HepG2 (cell line): ENCODE measurements around the gene DTNB. TPM values are rescaled to one million over a fixed set of nuclear protein-coding genes. Genes with fewer than 3 reads are reported as not detected.

Experiments
- KDM2A ChIP-seq: sonication (generic); formaldehyde crosslinking; IDR thresholded peaks from 2 replicates; pipeline ENCODE4 v1.4.0; 2020; ENCODE audit warnings: low read depth, missing genetic modification reagents, borderline replicate concordance
- MTA3 ChIP-seq: sonication (generic); formaldehyde crosslinking; IDR thresholded peaks from 2 replicates; pipeline ENCODE4 v1.4.0; 2020; ENCODE audit warnings: missing genetic modification reagents
- PHF20 ChIP-seq: sonication (generic); formaldehyde crosslinking; IDR thresholded peaks from 2 replicates; pipeline ENCODE4 v1.5.0; 2020; ENCODE audit warnings: mild to moderate bottlenecking, missing genetic modification reagents
- RBFOX2 ChIP-seq: fragments of 200-400 bp; formaldehyde crosslinking; IDR thresholded peaks from 2 replicates; pipeline ENCODE4 v1.6.1; 2017; ENCODE audit warnings: low read depth, mild to moderate bottlenecking, low read length
- SRSF1 ChIP-seq: fragments of 200-400 bp; formaldehyde crosslinking; optimal IDR thresholded peaks from 2 replicates; pipeline ENCODE3; 2017; ENCODE audit warnings: mild to moderate bottlenecking, low read depth, low read length, moderate library complexity
- TAF1 ChIP-seq: sonication (generic); formaldehyde crosslinking; IDR thresholded peaks from 2 replicates; pipeline ENCODE4 v1.4.0; 2020; ENCODE audit warnings: missing genetic modification reagents
- TBL1XR1 ChIP-seq: fragments of 150-350 bp; IDR thresholded peaks from 2 replicates; pipeline ENCODE4 v1.6.1; 2014; ENCODE audit warnings: borderline replicate concordance, low read length; ENCODE audit not compliant: partially characterized antibody
- TFDP2 ChIP-seq: sonication (generic); formaldehyde crosslinking; IDR thresholded peaks from 2 replicates; pipeline ENCODE4 v1.4.0; 2020; ENCODE audit warnings: missing genetic modification reagents
- U2AF2 ChIP-seq: fragments of 200-400 bp; formaldehyde crosslinking; IDR thresholded peaks from 2 replicates; pipeline ENCODE4 v1.6.1; 2017; ENCODE audit warnings: low read depth, mild to moderate bottlenecking, low read length
- ZMAT3 ChIP-seq: sonication (generic); formaldehyde crosslinking; conservative IDR thresholded peaks from 2 replicates; pipeline ENCODE4 v1.7.0; 2021; ENCODE audit warnings: missing genetic modification reagents
- ZNF609 ChIP-seq: sonication (generic); formaldehyde crosslinking; IDR thresholded peaks from 2 replicates; pipeline ENCODE4 v1.4.0; 2020; ENCODE audit warnings: mild to moderate bottlenecking, missing genetic modification reagents, borderline replicate concordance
- polyA plus RNA-seq, 8 experiments: library from polyadenylated mRNA; depleted of rRNA in 3 of 8; stranded (reverse) in 7 of 8; unstranded in 1 of 8; fragments of >200 nt; fragmentation: Illumina TruSeq in 4 of 8; extraction: Trizol in 4 of 8; gene quantifications; 2 replicates each; pipeline versions ENCODE4 v1.2.1 to v1.2.3, GENCODE V29; 2011 to 2016; ENCODE audit warnings: low read depth in 4 of 8, missing spikeins in 1 of 8, mixed read lengths in 1 of 8; ENCODE audit not compliant: insufficient read depth in 1 of 8
- total RNA-seq, 5 experiments: library from RNA; depleted of rRNA; stranded (reverse); fragments of >200 nt; fragmentation: Illumina TruSeq; extraction: Trizol; gene quantifications; 2 replicates each; pipeline ENCODE4 v1.2.3, GENCODE V29; 2016; ENCODE audit warnings: low read depth in 1 of 5
- TF ChIP-seq, protein P1 (sequence below): sonication (generic); formaldehyde crosslinking; IDR thresholded peaks from 2 replicates; pipeline ENCODE4 v1.8.1; 2022; ENCODE audit warnings: low read depth, mild to moderate bottlenecking, missing genetic modification reagents
- TF ChIP-seq, protein P2 (sequence below): sonication (generic); formaldehyde crosslinking; IDR thresholded peaks from 2 replicates; pipeline ENCODE4 v1.4.0; 2020; ENCODE audit warnings: missing genetic modification reagents, borderline replicate concordance

The DTNB gene
- total and polyA plus RNA-seq, 2 of the 13 experiments (the other 11 are each of a cell fraction or from before 2014, with no cell fraction given): 14.4 to 23.9 TPM

DNA sequence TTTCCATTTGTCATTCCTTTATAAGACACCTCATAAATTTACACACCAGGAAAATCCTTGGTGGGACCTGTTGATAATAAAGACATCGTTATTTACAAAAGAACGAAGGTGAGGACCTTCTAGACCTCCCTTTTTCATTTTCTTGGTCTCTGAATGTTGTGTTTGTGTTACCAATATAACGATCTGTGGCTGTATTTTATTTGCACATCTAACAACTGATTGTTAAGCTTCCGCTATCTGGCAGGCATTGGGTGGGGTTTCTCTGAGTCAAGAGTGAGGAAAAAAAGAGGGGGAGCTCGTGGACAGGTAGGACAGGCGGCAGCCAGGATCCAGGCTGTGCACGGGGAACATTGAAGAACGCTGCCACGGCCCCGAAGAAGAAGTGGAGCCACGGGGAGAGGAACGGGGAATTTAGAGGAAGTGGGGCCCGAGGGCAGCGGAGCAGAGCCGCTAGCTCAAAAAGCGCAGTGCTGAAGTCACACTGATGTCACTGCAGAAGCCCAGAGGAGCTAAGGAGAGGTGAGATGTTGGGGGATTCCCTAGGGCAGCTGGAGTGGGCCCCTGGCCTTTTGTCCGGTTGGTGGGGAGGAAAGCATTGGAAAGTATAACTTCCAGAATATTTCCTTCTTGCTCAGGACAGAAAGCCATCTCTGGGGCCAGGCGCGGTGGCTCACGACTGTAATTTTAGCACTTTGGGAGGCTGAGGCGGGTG, 310.8 kb downstream of the DTNB start (continued):
- TF ChIP-seq TFDP2 (CRISPR knock-in tag) (no peak; the same call in 1 of the 2 replicates), PHF20 (CRISPR knock-in tag) (no peak), SRSF1 (no peak), U2AF2 (no peak), TAF1 (CRISPR knock-in tag) (no peak), ZNF609 (CRISPR knock-in tag) (no peak), KDM2A (no peak), TBL1XR1 (no peak), MTA3 (no peak), RBFOX2 (no peak), ZMAT3 (CRISPR knock-in tag) (0 out of 2 replicates have a peak, but pooled peaks have one; percentile 12)
- TF ChIP-seq, protein P1, sequence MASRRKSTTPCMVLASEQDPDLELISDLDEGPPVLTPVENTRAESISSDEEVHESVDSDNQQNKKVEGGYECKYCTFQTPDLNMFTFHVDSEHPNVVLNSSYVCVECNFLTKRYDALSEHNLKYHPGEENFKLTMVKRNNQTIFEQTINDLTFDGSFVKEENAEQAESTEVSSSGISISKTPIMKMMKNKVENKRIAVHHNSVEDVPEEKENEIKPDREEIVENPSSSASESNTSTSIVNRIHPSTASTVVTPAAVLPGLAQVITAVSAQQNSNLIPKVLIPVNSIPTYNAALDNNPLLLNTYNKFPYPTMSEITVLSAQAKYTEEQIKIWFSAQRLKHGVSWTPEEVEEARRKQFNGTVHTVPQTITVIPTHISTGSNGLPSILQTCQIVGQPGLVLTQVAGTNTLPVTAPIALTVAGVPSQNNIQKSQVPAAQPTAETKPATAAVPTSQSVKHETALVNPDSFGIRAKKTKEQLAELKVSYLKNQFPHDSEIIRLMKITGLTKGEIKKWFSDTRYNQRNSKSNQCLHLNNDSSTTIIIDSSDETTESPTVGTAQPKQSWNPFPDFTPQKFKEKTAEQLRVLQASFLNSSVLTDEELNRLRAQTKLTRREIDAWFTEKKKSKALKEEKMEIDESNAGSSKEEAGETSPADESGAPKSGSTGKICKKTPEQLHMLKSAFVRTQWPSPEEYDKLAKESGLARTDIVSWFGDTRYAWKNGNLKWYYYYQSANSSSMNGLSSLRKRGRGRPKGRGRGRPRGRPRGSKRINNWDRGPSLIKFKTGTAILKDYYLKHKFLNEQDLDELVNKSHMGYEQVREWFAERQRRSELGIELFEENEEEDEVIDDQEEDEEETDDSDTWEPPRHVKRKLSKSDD (CRISPR knock-in tag): peak; percentile 43; the same call in 1 of the 2 replicates
- TF ChIP-seq, protein P2, sequence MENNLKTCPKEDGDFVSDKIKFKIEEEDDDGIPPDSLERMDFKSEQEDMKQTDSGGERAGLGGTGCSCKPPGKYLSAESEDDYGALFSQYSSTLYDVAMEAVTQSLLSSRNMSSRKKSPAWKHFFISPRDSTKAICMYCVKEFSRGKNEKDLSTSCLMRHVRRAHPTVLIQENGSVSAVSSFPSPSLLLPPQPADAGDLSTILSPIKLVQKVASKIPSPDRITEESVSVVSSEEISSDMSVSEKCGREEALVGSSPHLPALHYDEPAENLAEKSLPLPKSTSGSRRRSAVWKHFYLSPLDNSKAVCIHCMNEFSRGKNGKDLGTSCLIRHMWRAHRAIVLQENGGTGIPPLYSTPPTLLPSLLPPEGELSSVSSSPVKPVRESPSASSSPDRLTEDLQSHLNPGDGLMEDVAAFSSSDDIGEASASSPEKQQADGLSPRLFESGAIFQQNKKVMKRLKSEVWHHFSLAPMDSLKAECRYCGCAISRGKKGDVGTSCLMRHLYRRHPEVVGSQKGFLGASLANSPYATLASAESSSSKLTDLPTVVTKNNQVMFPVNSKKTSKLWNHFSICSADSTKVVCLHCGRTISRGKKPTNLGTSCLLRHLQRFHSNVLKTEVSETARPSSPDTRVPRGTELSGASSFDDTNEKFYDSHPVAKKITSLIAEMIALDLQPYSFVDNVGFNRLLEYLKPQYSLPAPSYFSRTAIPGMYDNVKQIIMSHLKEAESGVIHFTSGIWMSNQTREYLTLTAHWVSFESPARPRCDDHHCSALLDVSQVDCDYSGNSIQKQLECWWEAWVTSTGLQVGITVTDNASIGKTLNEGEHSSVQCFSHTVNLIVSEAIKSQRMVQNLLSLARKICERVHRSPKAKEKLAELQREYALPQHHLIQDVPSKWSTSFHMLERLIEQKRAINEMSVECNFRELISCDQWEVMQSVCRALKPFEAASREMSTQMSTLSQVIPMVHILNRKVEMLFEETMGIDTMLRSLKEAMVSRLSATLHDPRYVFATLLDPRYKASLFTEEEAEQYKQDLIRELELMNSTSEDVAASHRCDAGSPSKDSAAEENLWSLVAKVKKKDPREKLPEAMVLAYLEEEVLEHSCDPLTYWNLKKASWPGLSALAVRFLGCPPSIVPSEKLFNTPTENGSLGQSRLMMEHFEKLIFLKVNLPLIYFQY (CRISPR knock-in tag): no peak
